Esophagus squamous epithelium (tissue), 5 donors: ENCODE results near the gene GSK3B. TPM values are rescaled to one million over a fixed set of nuclear protein-coding genes. Genes with fewer than 3 reads are reported as not detected.

Experiments
- DNase-seq: peaks from one replicate; lab custom pipeline; 2025; lab: John Stamatoyannopoulos, UW
- H3K27ac ChIP-seq, 4 donors: fragments of 200-600 bp; sonication (generic); one replicate each; pipeline ENCODE4 v1.5.1; 2016 to 2019; ENCODE audit warnings: mild to moderate bottlenecking in 1 of 4
- H3K27me3 ChIP-seq, 4 donors: fragments of 200-600 bp; sonication (generic); 1 replicate in 3 of 4; 2 replicates in 1 of 4; pipeline versions ENCODE4 v1.5.1 to v1.6.0; 2017 to 2021; ENCODE audit warnings: antibody characterized with exemption in 1 of 4
- H3K36me3 ChIP-seq, 3 donors: fragments of 200-600 bp; sonication (generic); one replicate each; pipeline ENCODE4 v1.5.1; 2016 to 2019
- H3K4me1 ChIP-seq, 3 donors: fragments of 200-600 bp; sonication (generic); one replicate each; pipeline ENCODE4 v1.5.1; 2017 to 2019
- H3K4me3 ChIP-seq, 4 donors: fragments of 200-600 bp; sonication (generic); 1 replicate in 3 of 4; 2 replicates in 1 of 4; pipeline ENCODE4 v1.5.1; 2016 to 2019; ENCODE audit warnings: mild to moderate bottlenecking in 2 of 4, moderate library complexity in 1 of 4
- H3K9me3 ChIP-seq, 3 donors: fragments of 200-600 bp; sonication (generic); one replicate each; pipeline ENCODE4 v1.5.1; 2016 to 2019
- CTCF ChIP-seq, 6 experiments: fragments of 450-650 bp in 4 of 6; fragments of 200-600 bp in 2 of 6; sonication (generic) in 2 of 6; IDR thresholded peaks; one replicate each; pipeline ENCODE4 v1.5.1; 2016 to 2019; ENCODE audit warnings: antibody characterized with exemption in 6 of 6, mild to moderate bottlenecking in 4 of 6, moderate library complexity in 4 of 6
- POLR2A ChIP-seq, 4 donors: fragments of 450-650 bp; IDR thresholded peaks; one replicate each; pipeline ENCODE4 v1.6.1; 2017; ENCODE audit warnings: antibody characterized with exemption in 4 of 4, mild to moderate bottlenecking in 4 of 4, moderate library complexity in 3 of 4
- WGBS, 2 donors: methylation state at CpG; one replicate each; pipeline ENCODE4 v1.1.5; 2018; 5-methylcytosine and 5-hydroxymethylcytosine counted together
- intact Hi-C: fragments of 100-400 bp; cut with DNase I; formaldehyde crosslinking; loops from one replicate; pipeline ENCODE4 v1.15.0; 2022
- total RNA-seq, 4 donors: library from RNA; depleted of rRNA; stranded (reverse); fragments of >200 nt; gene quantifications; one replicate each; pipeline ENCODE4 v1.1.0, GENCODE V29; 2016
- donor health status: DM: yes; HTN: yes; CAD: no.

GSK3B gene
- total RNA-seq, 4 donors from 2014 or later, result 24.1 to 38.9 (median 34.5) TPM

- H3K27me3 ChIP-seq, result peaks cover 0 to 34% (median 0%) of the 10 kb centered on the region in 4 donors
- 80 to 93% methylated on average over 1 to 8 of the region's 8 CpGs for WGBS, 2 donors
- H3K4me3 ChIP-seq, result no peak overlapping the region
- no peaks in the 10 kb centered on the region for H3K9me3 ChIP-seq
- peaks cover 6 to 12% (median 10%) of the 10 kb centered on the region in 3 donors for H3K4me1 ChIP-seq
- intact Hi-C loops, result no loop called here
- no peak for TF ChIP-seq CTCF (IDR thresholded peaks at IDR 0.05)
- no peak for TF ChIP-seq POLR2A (IDR thresholded peaks at IDR 0.05)
- H3K27ac ChIP-seq, result no peak overlapping the region
- H3K36me3 ChIP-seq, result no peaks in the 10 kb centered on the region
- no peak for DNase-seq
Measured at GRCh38 chr3:119812491-119813058, 281.7 kb downstream of the GSK3B start.

- WGBS, 2 donors, result 0% methylated on average over 1 to 19 of the region's 33 CpGs
- DNase-seq, result peak; percentile 10
- H3K4me1 ChIP-seq, result peaks cover 6 to 12% (median 10%) of the 10 kb centered on the region in 3 donors
- intact Hi-C loops, result no loop called here
- TF ChIP-seq POLR2A (IDR thresholded peaks at IDR 0.05) (no peak), CTCF (IDR thresholded peaks at IDR 0.05) (peak in 2 of 6 experiments; percentile 12 to 14)
- peak overlapping the region; percentile 10 to 72 (median 50) for H3K4me3 ChIP-seq
- no peaks in the 10 kb centered on the region for H3K9me3 ChIP-seq
- no peak overlapping the region for H3K27ac ChIP-seq
- no peaks in the 10 kb centered on the region for H3K36me3 ChIP-seq
- H3K27me3 ChIP-seq, result peaks cover 0 to 13% (median 0%) of the 10 kb centered on the region in 4 donors
Measured at GRCh38 chr3:119810018-119810435, 284.2 kb downstream of the GSK3B start.

GRCh38 chr3:119809249-119810017, 284.8 kb downstream of the GSK3B start:
- no peak for DNase-seq
- H3K9me3 ChIP-seq, result no peaks in the 10 kb centered on the region
- peak overlapping the region; percentile 10 to 72 (median 50) for H3K4me3 ChIP-seq
- peaks cover 6 to 12% (median 10%) of the 10 kb centered on the region in 3 donors for H3K4me1 ChIP-seq
- WGBS, 2 donors, result 39 to 50% methylated on average over 9 to 10 of the region's 31 CpGs
- H3K27ac ChIP-seq, result no peak overlapping the region
- intact Hi-C loops, result no loop called here
- peaks cover 0 to 7% (median 0%) of the 10 kb centered on the region in 4 donors for H3K27me3 ChIP-seq
- no peaks in the 10 kb centered on the region for H3K36me3 ChIP-seq
- TF ChIP-seq POLR2A (IDR thresholded peaks at IDR 0.05), result no peak
- no peak for TF ChIP-seq CTCF (IDR thresholded peaks at IDR 0.05)

- Histone ChIP-seq H3K36me3 (no peaks in the 10 kb centered on the region), H3K27me3 (peaks cover 0 to 7% (median 0%) of the 10 kb centered on the region in 4 donors), H3K9me3 (no peaks in the 10 kb centered on the region), H3K4me3 (no peak overlapping the region), H3K27ac (no peak overlapping the region), H3K4me1 (peaks cover 6 to 12% (median 10%) of the 10 kb centered on the region in 3 donors)
- TF ChIP-seq CTCF (IDR thresholded peaks at IDR 0.05) (no peak), POLR2A (IDR thresholded peaks at IDR 0.05) (no peak)
- no peak for DNase-seq
- intact Hi-C loops, result no loop called here
- 84% methylated on average over 2 to 6 of the region's 6 CpGs for WGBS, 2 donors
Measured at GRCh38 chr3:119808843-119809242, 285.4 kb downstream of the GSK3B start.

- Histone ChIP-seq H3K4me3 (no peak overlapping the region), H3K36me3 (no peaks in the 10 kb centered on the region), H3K9me3 (no peaks in the 10 kb centered on the region), H3K27me3 (peaks cover 0 to 7% (median 0%) of the 10 kb centered on the region in 4 donors), H3K4me1 (peaks cover 6 to 12% (median 10%) of the 10 kb centered on the region in 3 donors), H3K27ac (no peak overlapping the region)
- no CpG with 5 or more reads among the region's 4 CpGs for WGBS, 2 donors
- no peak for DNase-seq
- intact Hi-C loops, result no loop called here
- TF ChIP-seq CTCF (IDR thresholded peaks at IDR 0.05) (no peak), POLR2A (IDR thresholded peaks at IDR 0.05) (no peak)
Measured at GRCh38 chr3:119808244-119808643, 286.0 kb downstream of the GSK3B start.
